Stimulated activated CD8-positive, alpha-beta memory T cell treated with anti-CD3 and anti-CD28 coated beads, Interleukin-7, amount 100 ng/mL, for 4 hours (primary cell): Measurements from ENCODE around the gene PLCXD1.
"Not testable (repeated sequence)": the region's sequence is repeated elsewhere in the genome, so short reads cannot be mapped to it uniquely, and the experiment has no call there.

Source experiments
- DNase-seq, 2 donors: peaks; one replicate each; pipeline ENCODE4 v3.0.0-alpha.2; 2020; ENCODE audit warnings: low read depth in 2 of 2

PLCXD1 gene

DNA sequence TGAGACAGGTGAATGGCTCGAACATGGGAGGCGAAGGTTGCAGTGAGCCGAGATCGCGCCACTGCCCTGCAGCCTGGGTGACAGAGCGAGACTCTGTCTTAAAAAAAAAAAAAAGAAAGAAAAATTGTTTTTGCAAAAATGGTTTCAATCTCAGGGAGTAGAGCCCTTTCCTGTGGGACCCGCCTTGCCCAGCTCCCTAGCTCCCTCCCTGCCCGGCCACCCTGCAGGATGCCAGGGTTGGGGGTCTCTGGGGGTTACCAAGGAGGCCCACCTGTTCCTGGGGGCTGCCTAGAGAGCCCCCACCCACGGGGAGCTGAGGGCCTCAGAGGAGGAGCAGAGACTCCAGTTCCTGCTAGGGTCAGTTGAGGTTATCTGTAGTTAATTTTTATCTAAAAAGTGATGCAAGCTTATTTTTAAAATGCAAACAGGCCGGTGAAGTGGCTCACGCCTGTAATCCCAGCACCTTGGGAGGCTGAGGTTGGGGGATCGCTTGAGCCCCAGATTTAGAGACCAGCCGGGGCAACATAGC lies 18.7 kb upstream of the PLCXD1 start:
- no peak for DNase-seq

GRCh38 chrX:264006-264405 lies 17.2 kb upstream of the PLCXD1 start:
- not testable (repeated sequence) for DNase-seq

DNA sequence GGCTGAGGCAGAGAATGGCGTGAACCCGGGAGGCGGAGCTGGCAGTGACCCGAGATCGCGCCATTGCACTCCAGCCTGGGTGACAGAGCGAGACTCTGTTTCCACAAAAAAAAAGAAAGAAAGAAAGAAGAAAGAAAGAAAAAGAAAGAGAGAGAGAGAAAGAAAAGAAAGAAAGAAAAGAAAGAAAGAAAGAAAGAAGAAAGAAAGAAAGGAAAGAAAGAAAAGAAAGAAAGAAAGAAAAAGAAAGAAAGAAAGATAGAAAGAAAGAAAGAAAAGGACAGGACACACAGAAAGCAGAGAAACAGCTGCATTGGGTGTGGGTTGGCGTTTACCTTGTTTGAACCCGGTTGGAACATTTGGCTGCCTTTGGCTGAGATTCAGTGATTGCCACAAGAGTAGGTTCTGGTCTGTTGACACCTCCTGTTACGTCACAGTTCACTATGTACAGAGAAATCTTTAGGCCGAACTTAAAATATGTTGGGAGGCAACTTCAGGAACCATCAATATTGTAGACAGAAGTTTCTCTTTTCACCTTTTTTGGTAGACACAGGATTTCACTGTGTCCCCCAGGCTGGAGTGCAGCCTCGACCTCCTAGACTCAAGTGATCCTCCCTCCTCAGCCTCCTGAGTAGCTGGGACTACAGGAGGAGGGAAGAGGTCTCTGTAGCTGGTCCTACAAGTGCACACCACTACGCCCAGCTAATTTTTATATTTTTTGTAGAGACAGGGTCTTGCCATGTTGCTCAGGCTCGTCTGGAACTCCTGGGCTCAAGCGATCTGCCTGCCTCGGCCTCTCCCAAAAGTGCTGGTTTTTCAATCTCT lies 16.3 kb upstream of the PLCXD1 start:
- no peak for DNase-seq

DNA sequence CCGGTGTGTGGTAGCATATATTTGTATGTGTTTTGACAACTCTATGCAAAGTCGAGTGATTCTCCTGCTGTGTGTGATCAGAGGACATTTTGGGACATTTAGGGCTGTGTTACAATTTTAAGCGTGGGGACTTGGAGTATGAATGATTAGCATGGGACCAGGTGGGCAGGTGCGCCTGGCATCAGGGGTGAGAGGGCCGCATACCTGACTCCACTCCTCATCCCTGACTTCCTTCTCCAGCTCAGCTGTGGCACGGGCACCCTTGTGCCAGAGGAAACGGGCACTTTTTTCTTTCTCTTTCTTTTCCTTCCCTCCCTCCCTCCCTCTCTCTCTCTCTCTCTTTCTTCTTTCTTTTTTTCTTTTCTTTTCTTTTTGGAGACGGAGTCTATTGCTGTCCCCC lies 15.7 kb upstream of the PLCXD1 start:
- no peak for DNase-seq

GRCh38 chrX:267771-268261 lies 13.4 kb upstream of the PLCXD1 start:
- DNase-seq, result no peak

- DNase-seq, result no peak
Measured at GRCh38 chrX:270848-271367, 10.3 kb upstream of the PLCXD1 start.

DNA sequence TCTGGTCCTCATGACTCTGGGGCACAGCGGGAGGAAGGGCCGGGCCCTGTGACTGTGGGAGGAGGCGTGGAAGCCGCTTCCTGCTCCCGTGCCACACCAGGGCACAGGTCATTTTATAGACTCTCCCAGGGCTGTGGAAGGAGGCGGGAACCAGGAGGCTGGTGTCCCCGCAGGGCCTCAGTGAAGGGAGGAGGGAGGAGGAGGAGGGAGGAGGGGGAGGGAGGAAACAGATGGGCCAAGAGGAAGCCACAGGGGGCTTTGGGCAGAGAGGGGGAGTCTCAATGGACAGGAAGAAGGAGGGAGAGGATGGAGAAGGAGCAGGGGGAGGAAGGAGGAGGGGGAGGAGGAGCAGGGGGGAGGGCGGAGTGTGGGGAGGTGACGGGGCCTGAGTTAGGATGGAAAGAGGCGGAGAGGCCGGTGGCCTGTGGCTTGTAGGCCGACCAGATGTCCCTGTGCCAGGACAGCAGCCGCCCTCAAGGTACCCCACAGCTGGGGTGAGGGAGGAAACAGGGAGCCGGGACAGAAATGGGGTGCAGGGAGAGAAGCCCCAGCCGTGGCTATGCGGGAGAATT lies 6.2 kb upstream of the PLCXD1 start:
- DNase-seq, result no peak

GRCh38 chrX:275476-275966 lies 5.7 kb upstream of the PLCXD1 start:
- DNase-seq, result no peak

DNA sequence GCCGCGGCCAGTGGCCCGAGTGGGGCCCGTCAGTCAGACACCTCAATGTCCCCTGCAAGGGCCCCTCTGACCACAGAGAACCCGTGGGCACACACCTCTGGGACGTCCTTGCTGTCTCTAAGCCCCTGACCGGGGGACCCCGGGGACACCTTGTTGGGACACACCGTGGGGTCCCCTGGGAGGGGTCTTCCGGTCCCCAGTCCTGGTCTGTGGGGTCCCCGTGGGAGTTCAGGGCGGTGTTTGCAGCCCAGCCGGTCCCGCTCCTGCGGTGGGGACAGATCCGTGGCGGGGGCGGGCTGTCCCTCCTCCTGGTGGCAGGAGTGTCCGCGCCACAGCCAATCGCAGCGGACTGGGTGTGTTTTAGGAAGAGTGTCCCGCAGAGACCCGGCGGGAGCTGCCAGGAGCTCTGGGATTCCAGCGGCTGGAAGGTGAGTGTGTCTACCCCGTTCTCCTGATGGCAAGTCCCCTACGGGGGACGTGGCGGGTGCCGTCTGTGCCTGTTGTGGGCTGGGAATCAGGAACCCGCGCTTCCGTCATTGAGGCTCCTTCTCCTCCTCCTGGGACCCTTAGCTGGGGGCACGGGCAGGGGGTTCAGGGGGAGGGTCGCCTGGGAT lies 5.1 kb upstream of the PLCXD1 start:
- DNase-seq, result peak in 1 of 2 donors; percentile 26

GRCh38 chrX:276581-277201 lies 4.5 kb upstream of the PLCXD1 start:
- DNase-seq, result no peak

DNA sequence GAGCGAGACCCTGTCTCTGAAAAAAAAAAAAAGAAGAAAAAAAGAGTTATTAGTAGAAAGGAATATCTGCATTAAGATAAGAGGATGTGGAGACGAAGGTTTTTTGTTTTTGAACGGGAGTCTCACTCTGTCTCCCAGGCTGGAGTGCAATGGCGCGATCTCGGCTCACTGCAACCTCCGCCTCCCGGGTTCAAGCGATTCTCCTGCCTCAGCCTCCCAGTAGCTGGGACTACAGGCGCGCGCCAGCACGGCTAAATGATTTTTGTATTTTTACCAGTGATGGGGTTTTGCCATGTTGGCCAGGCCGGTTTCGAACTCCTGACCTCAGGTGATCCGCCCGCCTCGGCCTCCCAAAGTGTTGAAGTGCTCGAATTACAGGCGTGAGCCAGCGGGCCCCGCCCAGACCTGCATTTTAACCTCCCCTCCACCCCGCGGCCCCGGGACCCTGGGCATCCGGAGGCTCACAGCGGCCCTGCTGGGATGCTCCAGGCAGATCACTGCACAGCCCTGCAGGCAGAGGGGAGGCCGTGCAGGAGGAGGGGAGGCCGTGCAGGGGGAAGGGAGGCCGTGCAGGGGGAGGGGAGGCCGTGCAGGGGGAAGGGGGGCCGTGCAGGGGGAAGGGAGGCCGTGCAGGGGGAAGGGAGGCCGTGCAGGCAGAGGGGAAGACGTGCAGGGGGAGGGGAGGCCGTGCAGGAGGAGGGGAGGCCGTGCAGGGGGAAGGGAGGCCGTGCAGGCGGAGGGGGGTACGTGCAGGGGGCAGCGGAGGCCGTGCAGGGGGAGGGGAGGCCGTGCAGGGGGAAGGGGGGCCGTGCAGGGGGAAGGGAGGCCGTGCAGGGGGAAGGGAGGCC lies 1.2 kb upstream of the PLCXD1 start:
- not testable (repeated sequence) for DNase-seq

- DNase-seq, result not testable (repeated sequence)
Measured at GRCh38 chrX:280722-281121, 459 bp upstream of the PLCXD1 start.

- DNase-seq, result not testable (repeated sequence)
Measured at GRCh38 chrX:282000-282681, 960 bp downstream of the PLCXD1 start.

- peak; percentile 88 to 92 for DNase-seq
Measured at GRCh38 chrX:283115-283845, 2.1 kb downstream of the PLCXD1 start.

GRCh38 chrX:285076-285677 lies 4.0 kb downstream of the PLCXD1 start:
- no peak for DNase-seq

DNA sequence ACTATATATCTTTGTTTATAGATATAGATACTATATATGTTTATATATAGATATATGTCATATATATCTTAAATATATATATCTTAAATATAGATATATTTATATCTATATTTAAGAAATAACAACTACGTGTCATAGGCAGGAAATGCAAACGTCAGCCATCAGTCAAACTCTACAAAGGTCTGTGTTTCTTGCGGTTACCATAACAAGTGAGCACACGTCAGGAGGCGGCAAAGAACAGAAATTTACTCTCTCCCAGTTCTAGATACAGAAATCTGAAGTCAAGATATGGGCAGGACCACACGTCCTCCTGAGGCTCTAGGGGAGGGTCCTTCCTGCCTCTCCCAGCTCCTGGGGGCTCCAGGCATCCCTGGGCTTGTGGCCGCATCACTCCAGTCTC lies 6.5 kb downstream of the PLCXD1 start:
- DNase-seq, result no peak

DNA sequence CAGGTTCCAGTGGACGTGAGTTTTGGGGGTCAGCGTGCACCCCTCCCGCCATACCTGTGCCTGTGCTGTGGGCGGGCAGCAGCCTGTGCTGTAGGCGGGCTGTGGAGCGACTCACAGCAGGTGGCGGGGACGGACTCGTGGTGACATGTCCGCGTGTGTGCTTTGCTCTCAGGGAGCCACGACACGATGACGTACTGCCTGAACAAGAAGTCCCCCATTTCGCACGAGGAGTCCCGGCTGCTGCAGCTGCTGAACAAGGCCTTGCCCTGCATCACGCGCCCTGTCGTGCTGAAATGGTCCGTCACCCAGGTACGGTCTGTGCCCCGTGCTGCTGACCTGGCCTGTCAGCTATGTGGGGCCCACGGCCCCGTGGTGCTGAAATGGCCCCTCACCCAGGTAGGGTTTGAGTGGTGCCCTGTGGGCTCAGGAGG lies 7.4 kb downstream of the PLCXD1 start:
- no peak for DNase-seq

- DNase-seq, result no peak
Measured at GRCh38 chrX:290476-291166, 9.4 kb downstream of the PLCXD1 start.
